ENCODE results near the gene ZFP28. TPM values are rescaled to one million over a fixed set of nuclear protein-coding genes. Genes with fewer than 3 reads are reported as not detected.
A peak's percentile ranks its signal among the peaks of the same experiment; 100 is the strongest.

ZFP28 gene
- 18.3 TPM for polyA plus RNA-seq (ENCODE audit: insufficient read length)
- long read RNA-seq, donor 1, full-length matches to known transcripts: 4 of 4 reads
- long read RNA-seq, donor 1, partial matches to known transcripts: 0 of 4 reads
- long read RNA-seq, donor 1, other reads (novel, unspliced or antisense): 0 of 4 reads
- long read RNA-seq, donor 2, partial matches to known transcripts: 8 of 8 reads
- long read RNA-seq, donor 2, other reads (novel, unspliced or antisense): 0 of 8 reads
- long read RNA-seq, donor 3, full-length matches to known transcripts: 1 of 1 reads
- long read RNA-seq, donor 3, partial matches to known transcripts: 0 of 1 reads
- long read RNA-seq, donor 3, other reads (novel, unspliced or antisense): 0 of 1 reads
- long read RNA-seq, donor 4: 0 reads
- long read RNA-seq, donor 5, full-length matches to known transcripts: 4 of 4 reads
- long read RNA-seq, donor 5, partial matches to known transcripts: 0 of 4 reads
- long read RNA-seq, donor 5, other reads (novel, unspliced or antisense): 0 of 4 reads
- long read RNA-seq, donor 6, partial matches to known transcripts: 0 of 1 reads
- long read RNA-seq, donor 6, other reads (novel, unspliced or antisense): 0 of 1 reads
- long read RNA-seq, donor 7, full-length matches to known transcripts: 4 of 4 reads
- long read RNA-seq, donor 7, partial matches to known transcripts: 0 of 4 reads
- long read RNA-seq, donor 7, other reads (novel, unspliced or antisense): 0 of 4 reads
- long read RNA-seq, donor 8: 0 reads

- no peak for DNase-seq
Observed at GRCh38 chr19:56538761-56539263, at the start of gene ZFP28. ZFP28 (plus strand) TSS chr19:56538948; CDS start chr19:56539019, 71 bp downstream.

GRCh38 chr19:56491399-56491798 lies 47.3 kb upstream of the ZFP28 start:
- no peak for DNase-seq

- no peak for DNase-seq
Observed at GRCh38 chr19:56504581-56504980, 34.2 kb upstream of the ZFP28 start.

GRCh38 chr19:56507446-56508289 lies 31.1 kb upstream of the ZFP28 start, which contains the start of gene ZNF471:
ZNF471 (plus strand) TSS chr19:56507855; CDS start chr19:56511572, 3,717 bp downstream.
- peak; percentile 98 for DNase-seq

GRCh38 chr19:56508290-56508778 lies 30.4 kb upstream of the ZFP28 start:
- DNase-seq: no peak

- DNase-seq: no peak
Observed at GRCh38 chr19:56525214-56525860, 13.4 kb upstream of the ZFP28 start.

GRCh38 chr19:56537442-56537841 lies 1.3 kb upstream of the ZFP28 start:
- DNase-seq: no peak

GRCh38 chr19:56538254-56538760 lies 441 bp upstream of the ZFP28 start:
- peak; percentile 88 for DNase-seq

- no peak for DNase-seq
Observed at GRCh38 chr19:56543776-56544175, 5.0 kb downstream of the ZFP28 start.

- DNase-seq: no peak
Observed at GRCh38 chr19:56547535-56547934, 8.8 kb downstream of the ZFP28 start.

GRCh38 chr19:56554272-56554869 lies 15.6 kb downstream of the ZFP28 start:
- no peak for DNase-seq

- no peak for DNase-seq
Observed at GRCh38 chr19:56562766-56563165, 24.0 kb downstream of the ZFP28 start.

GRCh38 chr19:56566904-56567273 lies 28.1 kb downstream of the ZFP28 start:
- no peak for DNase-seq

- peak; percentile 90 for DNase-seq
Observed at GRCh38 chr19:56567274-56568120, 28.7 kb downstream of the ZFP28 start, which contains the start of gene ZNF470. ZNF470 (plus strand) TSS chr19:56567468; CDS start chr19:56570312, 2,844 bp downstream.

- DNase-seq: no peak
Observed at GRCh38 chr19:56572589-56572988, 33.8 kb downstream of the ZFP28 start.

GRCh38 chr19:56573914-56574313 lies 35.2 kb downstream of the ZFP28 start:
- no peak for DNase-seq

- DNase-seq: no peak
Observed at GRCh38 chr19:56577719-56578602, 39.2 kb downstream of the ZFP28 start.

GRCh38 chr19:56594446-56594782 lies 55.7 kb downstream of the ZFP28 start:
- DNase-seq: no peak
